ENCODE results near the gene ARHGAP42.

The ARHGAP42 gene

GRCh38 chr11:100683126-100683525 lies 4.0 kb upstream of the ARHGAP42 start:
- no peak for DNase-seq

GRCh38 chr11:100684101-100685065 lies 2.7 kb upstream of the ARHGAP42 start:
- no peak for DNase-seq

- DNase-seq, result no peak
Observed at GRCh38 chr11:100686476-100687053, 523 bp upstream of the ARHGAP42 start.

GRCh38 chr11:100687630-100688395 lies 725 bp downstream of the ARHGAP42 start:
- DNase-seq, result no peak

- DNase-seq, result no peak
Observed at GRCh38 chr11:100689141-100689540, 2.1 kb downstream of the ARHGAP42 start.

GRCh38 chr11:100691896-100692653 lies 5.0 kb downstream of the ARHGAP42 start:
- DNase-seq, result no peak

GRCh38 chr11:100695911-100696310 lies 8.8 kb downstream of the ARHGAP42 start:
- DNase-seq, result no peak

- DNase-seq, result no peak
Observed at GRCh38 chr11:100703139-100703538, 16.1 kb downstream of the ARHGAP42 start.

- no peak for DNase-seq
Observed at GRCh38 chr11:100703801-100704575, 16.9 kb downstream of the ARHGAP42 start.

GRCh38 chr11:100705447-100705846 lies 18.4 kb downstream of the ARHGAP42 start:
- no peak for DNase-seq

GRCh38 chr11:100706179-100706578 lies 19.1 kb downstream of the ARHGAP42 start:
- no peak for DNase-seq

GRCh38 chr11:100709233-100709957 lies 22.3 kb downstream of the ARHGAP42 start:
- no peak for DNase-seq

- DNase-seq, result no peak
Observed at GRCh38 chr11:100711984-100712383, 24.9 kb downstream of the ARHGAP42 start.

- no peak for DNase-seq
Observed at GRCh38 chr11:100712583-100712982, 25.5 kb downstream of the ARHGAP42 start.

- DNase-seq, result no peak
Observed at GRCh38 chr11:100715165-100715761, 28.2 kb downstream of the ARHGAP42 start.

- DNase-seq, result no peak
Observed at GRCh38 chr11:100716838-100717237, 29.8 kb downstream of the ARHGAP42 start.

GRCh38 chr11:100719362-100719761 lies 32.3 kb downstream of the ARHGAP42 start:
- DNase-seq, result no peak

- DNase-seq, result no peak
Observed at GRCh38 chr11:100719809-100720221, 32.7 kb downstream of the ARHGAP42 start.

- DNase-seq, result no peak
Observed at GRCh38 chr11:100726680-100727079, 39.6 kb downstream of the ARHGAP42 start.

GRCh38 chr11:100727410-100727809 lies 40.3 kb downstream of the ARHGAP42 start:
- DNase-seq, result no peak

GRCh38 chr11:100730266-100730665 lies 43.2 kb downstream of the ARHGAP42 start:
- DNase-seq, result no peak

Measured in NK-92 treated with Interleukin-12 subunit alpha and Interleukin-12 subunit beta, amount 100 ng/mL, for 24 hours (cell line).